Ishikawa (cell line): ENCODE results near the gene NGFR.

Experiments
- CREB1 ChIP-seq: IDR thresholded peaks from 2 replicates; pipeline ENCODE4 v1.6.1; 2012; ENCODE audit warnings: low read depth
- EP300 ChIP-seq: IDR thresholded peaks from 2 replicates; pipeline ENCODE4 v1.6.1; 2012; ENCODE audit warnings: borderline replicate concordance
- FOXM1 ChIP-seq: IDR thresholded peaks from 2 replicates; pipeline ENCODE4 v1.6.1; 2012; ENCODE audit warnings: low read depth, borderline replicate concordance
- NFIC ChIP-seq: IDR thresholded peaks from 2 replicates; pipeline ENCODE4 v1.6.1; 2012
- RAD21 ChIP-seq: IDR thresholded peaks from 2 replicates; pipeline ENCODE4 v1.6.1; 2012; ENCODE audit warnings: low read depth
- TF ChIP-seq, protein P1 (sequence below): IDR thresholded peaks from 2 replicates; pipeline ENCODE4 v1.6.1; 2012

DNA sequence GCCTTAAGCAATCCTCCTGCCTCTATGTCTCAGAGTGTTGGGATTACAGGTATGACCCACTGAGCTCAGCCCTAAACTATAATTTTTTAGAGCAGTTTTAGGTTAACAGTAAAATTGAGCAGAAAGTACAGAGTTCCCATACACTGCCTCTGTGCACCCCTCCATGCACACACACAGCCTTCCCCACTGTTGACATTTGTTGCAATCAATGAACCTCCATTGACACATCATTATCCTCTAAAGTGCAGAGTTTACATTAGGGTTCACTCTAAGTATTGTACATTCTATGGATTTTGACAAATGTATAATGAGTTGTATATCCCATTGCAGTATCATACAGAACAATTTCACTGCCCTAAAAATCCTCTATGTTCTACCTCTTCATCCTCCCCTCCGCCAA lies 35.0 kb downstream of the NGFR start:
- TF ChIP-seq CREB1 (no peak), EP300 (no peak), FOXM1 (no peak), RAD21 (no peak), NFIC (no peak)
- TF ChIP-seq, protein P1, sequence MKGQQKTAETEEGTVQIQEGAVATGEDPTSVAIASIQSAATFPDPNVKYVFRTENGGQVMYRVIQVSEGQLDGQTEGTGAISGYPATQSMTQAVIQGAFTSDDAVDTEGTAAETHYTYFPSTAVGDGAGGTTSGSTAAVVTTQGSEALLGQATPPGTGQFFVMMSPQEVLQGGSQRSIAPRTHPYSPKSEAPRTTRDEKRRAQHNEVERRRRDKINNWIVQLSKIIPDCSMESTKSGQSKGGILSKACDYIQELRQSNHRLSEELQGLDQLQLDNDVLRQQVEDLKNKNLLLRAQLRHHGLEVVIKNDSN, result no peak
